BE2C (cell line): Measurements from ENCODE around the gene MBNL1.

Experiments used
- DNase-seq: peaks from one replicate; pipeline ENCODE4 v3.0.0-alpha.2; 2020
- H3K27me3 ChIP-seq: fragments of 250-450 bp; sonication (Bioruptor Pico); 2 replicates; pipeline ENCODE4 v1.5.1; 2020; ENCODE audit warnings: mild to moderate bottlenecking
- H3K36me3 ChIP-seq: fragments of 250-450 bp; sonication (Bioruptor Pico); 2 replicates; pipeline ENCODE4 v1.5.1; 2020; ENCODE audit warnings: mild to moderate bottlenecking
- H3K4me1 ChIP-seq: fragments of 250-450 bp; sonication (Bioruptor Pico); 2 replicates; pipeline ENCODE4 v1.5.1; 2020
- H3K4me3 ChIP-seq: 2 replicates; pipeline ENCODE4 v1.5.1; 2011; ENCODE audit warnings: low read depth, low read length
- H3K9me3 ChIP-seq: fragments of 250-450 bp; sonication (Bioruptor Pico); 2 replicates; pipeline ENCODE4 v1.5.1; 2020
- TF ChIP-seq, protein P1 (sequence below): IDR thresholded peaks from 2 replicates; pipeline ENCODE4 v1.5.1; 2012; ENCODE audit warnings: mild to moderate bottlenecking, low read depth, low read length

The MBNL1 gene

DNA sequence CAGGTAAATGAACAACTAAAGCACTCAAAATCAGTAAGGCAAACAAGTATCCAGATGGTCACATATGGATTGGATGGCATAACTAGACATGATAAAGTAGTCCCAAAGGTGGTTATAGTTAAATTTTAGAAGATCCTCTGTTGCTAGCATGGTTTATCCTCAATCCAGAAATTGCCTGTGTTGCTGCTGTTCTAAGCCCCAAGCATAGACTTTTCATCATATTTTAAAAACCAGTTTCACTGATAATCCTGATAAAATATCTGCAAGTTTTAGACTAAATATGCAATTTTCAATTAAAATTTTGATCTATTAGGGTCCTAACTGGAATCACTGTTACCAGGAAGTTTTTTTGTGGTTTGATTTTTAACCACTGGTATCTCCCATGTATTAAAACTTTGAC lies 35.4 kb downstream of the MBNL1 start:
- no peak overlapping the region for H3K4me3 ChIP-seq
- peaks cover 4% of the 10 kb centered on the region; the same call in 1 of the 2 replicates for H3K36me3 ChIP-seq
- DNase-seq = no peak
- TF ChIP-seq, protein P1, sequence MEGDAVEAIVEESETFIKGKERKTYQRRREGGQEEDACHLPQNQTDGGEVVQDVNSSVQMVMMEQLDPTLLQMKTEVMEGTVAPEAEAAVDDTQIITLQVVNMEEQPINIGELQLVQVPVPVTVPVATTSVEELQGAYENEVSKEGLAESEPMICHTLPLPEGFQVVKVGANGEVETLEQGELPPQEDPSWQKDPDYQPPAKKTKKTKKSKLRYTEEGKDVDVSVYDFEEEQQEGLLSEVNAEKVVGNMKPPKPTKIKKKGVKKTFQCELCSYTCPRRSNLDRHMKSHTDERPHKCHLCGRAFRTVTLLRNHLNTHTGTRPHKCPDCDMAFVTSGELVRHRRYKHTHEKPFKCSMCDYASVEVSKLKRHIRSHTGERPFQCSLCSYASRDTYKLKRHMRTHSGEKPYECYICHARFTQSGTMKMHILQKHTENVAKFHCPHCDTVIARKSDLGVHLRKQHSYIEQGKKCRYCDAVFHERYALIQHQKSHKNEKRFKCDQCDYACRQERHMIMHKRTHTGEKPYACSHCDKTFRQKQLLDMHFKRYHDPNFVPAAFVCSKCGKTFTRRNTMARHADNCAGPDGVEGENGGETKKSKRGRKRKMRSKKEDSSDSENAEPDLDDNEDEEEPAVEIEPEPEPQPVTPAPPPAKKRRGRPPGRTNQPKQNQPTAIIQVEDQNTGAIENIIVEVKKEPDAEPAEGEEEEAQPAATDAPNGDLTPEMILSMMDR = no peak
- no peaks in the 10 kb centered on the region for H3K9me3 ChIP-seq
- H3K4me1 ChIP-seq = peaks cover 22% of the 10 kb centered on the region
- no peaks in the 10 kb centered on the region for H3K27me3 ChIP-seq

- Histone ChIP-seq H3K4me3 (no peak overlapping the region), H3K36me3 (no peaks in the 10 kb centered on the region; the same call in 1 of the 2 replicates), H3K4me1 (peaks cover 25% of the 10 kb centered on the region), H3K9me3 (no peaks in the 10 kb centered on the region), H3K27me3 (no peaks in the 10 kb centered on the region)
- TF ChIP-seq, protein P1 = no peak
- DNase-seq = no peak
These were observed 36.3 kb downstream of the MBNL1 start for GRCh38 chr3:152305075-152305474.

DNA sequence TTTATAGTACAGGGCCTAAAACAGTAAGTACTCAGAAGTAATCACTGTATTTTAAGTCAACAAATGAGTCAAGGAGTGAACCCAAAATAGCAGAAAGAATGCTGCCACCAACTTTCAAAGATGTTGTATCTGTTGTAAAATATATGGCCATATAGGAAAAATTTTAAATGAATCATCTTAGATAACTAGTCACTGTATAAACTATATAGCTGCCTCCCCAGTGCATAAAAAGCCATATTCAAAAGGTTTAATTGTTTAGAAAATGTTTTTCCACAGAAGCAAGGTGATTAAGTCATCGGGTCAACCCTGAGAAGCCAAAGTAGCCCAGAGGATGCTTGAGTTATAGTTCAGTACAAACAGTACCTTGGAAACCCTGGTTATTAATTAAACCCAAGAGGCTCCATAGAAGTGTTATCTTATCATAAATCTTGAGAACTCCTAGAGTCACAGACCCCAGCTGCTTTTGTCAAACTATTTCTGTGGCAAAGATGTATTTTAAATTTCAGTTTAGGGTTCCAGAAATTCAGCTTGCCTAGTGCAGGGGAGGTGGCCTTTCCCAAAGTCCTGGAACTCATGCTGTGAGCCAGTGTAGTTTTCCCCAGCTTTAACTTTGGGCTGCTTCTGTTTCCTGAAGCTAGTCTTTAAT lies 39.2 kb downstream of the MBNL1 start:
- H3K36me3 ChIP-seq = no peaks in the 10 kb centered on the region
- H3K27me3 ChIP-seq = no peaks in the 10 kb centered on the region
- peaks cover 16% of the 10 kb centered on the region for H3K4me1 ChIP-seq
- TF ChIP-seq, protein P1 = no peak
- DNase-seq = no peak
- no peaks in the 10 kb centered on the region for H3K9me3 ChIP-seq
- no peak overlapping the region for H3K4me3 ChIP-seq

- no peaks in the 10 kb centered on the region for H3K27me3 ChIP-seq
- TF ChIP-seq, protein P1 = no peak
- H3K9me3 ChIP-seq = no peaks in the 10 kb centered on the region
- H3K4me3 ChIP-seq = no peak overlapping the region
- peaks cover 16% of the 10 kb centered on the region for H3K4me1 ChIP-seq
- no peaks in the 10 kb centered on the region for H3K36me3 ChIP-seq
- DNase-seq = no peak
These were observed 39.7 kb downstream of the MBNL1 start for GRCh38 chr3:152308475-152308844.

GRCh38 chr3:152309031-152309430 lies 40.3 kb downstream of the MBNL1 start:
- no peak overlapping the region for H3K4me3 ChIP-seq
- TF ChIP-seq, protein P1 = no peak
- no peaks in the 10 kb centered on the region for H3K36me3 ChIP-seq
- peaks cover 16% of the 10 kb centered on the region for H3K4me1 ChIP-seq
- DNase-seq = no peak
- no peaks in the 10 kb centered on the region for H3K9me3 ChIP-seq
- H3K27me3 ChIP-seq = no peaks in the 10 kb centered on the region

GRCh38 chr3:152309535-152310307 lies 41.0 kb downstream of the MBNL1 start:
- Histone ChIP-seq H3K36me3 (no peaks in the 10 kb centered on the region), H3K4me1 (peaks cover 16% of the 10 kb centered on the region), H3K27me3 (no peaks in the 10 kb centered on the region), H3K9me3 (no peaks in the 10 kb centered on the region), H3K4me3 (no peak overlapping the region)
- TF ChIP-seq, protein P1 = no peak
- DNase-seq = no peak
